Fibroblast of lung (primary cell): ENCODE measurements around the gene CA14. TPM values are rescaled to one million over a fixed set of nuclear protein-coding genes. Genes with fewer than 3 reads are reported as not detected.

Experiments used
- DNase-seq, 2 donors: peaks; one replicate each; pipeline versions ENCODE4 v3.0.0 to v3.0.0-alpha.2; 2010; ENCODE audit warnings: low read depth in 2 of 2
- H2AFZ ChIP-seq: 2 replicates; pipeline ENCODE4 v1.5.1; 2012; ENCODE audit warnings: low read length, control low read depth, inconsistent platforms
- H3K27ac ChIP-seq: 2 replicates; pipeline ENCODE4 v1.5.1; 2011; ENCODE audit warnings: low read length, control low read depth; ENCODE audit not compliant: insufficient read depth
- H3K27me3 ChIP-seq: 2 replicates; pipeline ENCODE4 v1.5.1; 2011; ENCODE audit warnings: mild to moderate bottlenecking, low read length; ENCODE audit not compliant: control insufficient read depth, insufficient read depth
- H3K36me3 ChIP-seq: 2 replicates; pipeline ENCODE4 v1.5.1; 2011; ENCODE audit warnings: low read length; ENCODE audit not compliant: control insufficient read depth, insufficient read depth
- H3K4me1 ChIP-seq: 2 replicates; pipeline ENCODE4 v1.5.1; 2011; ENCODE audit warnings: low read length; ENCODE audit not compliant: control insufficient read depth, insufficient read depth; ENCODE audit errors: extremely low read depth
- H3K4me2 ChIP-seq: 2 replicates; pipeline ENCODE4 v1.5.1; 2011; ENCODE audit warnings: low read length, control low read depth; ENCODE audit not compliant: insufficient read depth; ENCODE audit errors: extremely low read depth
- H3K4me3 ChIP-seq, 4 experiments: fragments of 200-600 bp in 1 of 4; sonication (generic) in 1 of 4; replicated peaks in 1 of 4; 2 replicates each; pipeline ENCODE4 v1.5.1; 2011 to 2016; ENCODE audit warnings: low read length in 4 of 4, low read depth in 3 of 4, mild to moderate bottlenecking in 3 of 4, control low read depth in 2 of 4, inconsistent platforms in 1 of 4, mixed read lengths in 1 of 4; ENCODE audit not compliant: insufficient read depth in 1 of 4; ENCODE audit errors: control extremely low read depth in 1 of 4
- H3K79me2 ChIP-seq: 2 replicates; pipeline ENCODE4 v1.5.1; 2012; ENCODE audit warnings: mild to moderate bottlenecking, low read length, inconsistent platforms; ENCODE audit not compliant: control insufficient read depth, insufficient read depth
- H3K9ac ChIP-seq: 2 replicates; pipeline ENCODE4 v1.5.1; 2011; ENCODE audit warnings: mild to moderate bottlenecking, low read length, control low read depth; ENCODE audit not compliant: insufficient read depth
- H3K9me3 ChIP-seq: 2 replicates; pipeline ENCODE4 v1.5.1; 2012; ENCODE audit warnings: low read depth, low read length; ENCODE audit not compliant: control insufficient read depth, insufficient read depth
- H4K20me1 ChIP-seq: 2 replicates; pipeline ENCODE4 v1.5.1; 2011; ENCODE audit warnings: low read length; ENCODE audit not compliant: control insufficient read depth, insufficient read depth; ENCODE audit errors: extremely low read depth
- EZH2 ChIP-seq: IDR thresholded peaks from 2 replicates; pipeline ENCODE4 v1.5.1; 2012; ENCODE audit warnings: low read length, control low read depth, mild to moderate bottlenecking; ENCODE audit errors: missing control alignments
- polyA plus RNA-seq, 2 donors: library from polyadenylated mRNA; depleted of rRNA in 1 of 2; stranded (reverse) in 1 of 2; unstranded in 1 of 2; fragments of >200 nt; gene quantifications; 2 replicates each; pipeline ENCODE4 v1.2.1, GENCODE V29; 2011 to 2012; ENCODE audit warnings: missing spikeins in 1 of 2
- total RNA-seq: library from RNA; depleted of rRNA; stranded (reverse); fragments of >200 nt; gene quantifications from 2 replicates; pipeline ENCODE4 v1.2.1, GENCODE V29; 2014
- TF ChIP-seq, protein P1 (sequence below), 2 donors: IDR thresholded peaks in 1 of 2; conservative IDR thresholded peaks in 1 of 2; 1 replicate in 1 of 2; 2 replicates in 1 of 2; pipeline ENCODE4 v1.5.1; 2011 to 2012; ENCODE audit warnings: low read length in 2 of 2, control low read depth in 1 of 2, inconsistent platforms in 1 of 2, low read depth in 1 of 2, mild to moderate bottlenecking in 1 of 2

CA14 gene
- total and polyA plus RNA-seq, 2 donors (not counting 1 experiment from before 2014, with no cell fraction given), result 0.08 TPM; not detected in 1

DNA sequence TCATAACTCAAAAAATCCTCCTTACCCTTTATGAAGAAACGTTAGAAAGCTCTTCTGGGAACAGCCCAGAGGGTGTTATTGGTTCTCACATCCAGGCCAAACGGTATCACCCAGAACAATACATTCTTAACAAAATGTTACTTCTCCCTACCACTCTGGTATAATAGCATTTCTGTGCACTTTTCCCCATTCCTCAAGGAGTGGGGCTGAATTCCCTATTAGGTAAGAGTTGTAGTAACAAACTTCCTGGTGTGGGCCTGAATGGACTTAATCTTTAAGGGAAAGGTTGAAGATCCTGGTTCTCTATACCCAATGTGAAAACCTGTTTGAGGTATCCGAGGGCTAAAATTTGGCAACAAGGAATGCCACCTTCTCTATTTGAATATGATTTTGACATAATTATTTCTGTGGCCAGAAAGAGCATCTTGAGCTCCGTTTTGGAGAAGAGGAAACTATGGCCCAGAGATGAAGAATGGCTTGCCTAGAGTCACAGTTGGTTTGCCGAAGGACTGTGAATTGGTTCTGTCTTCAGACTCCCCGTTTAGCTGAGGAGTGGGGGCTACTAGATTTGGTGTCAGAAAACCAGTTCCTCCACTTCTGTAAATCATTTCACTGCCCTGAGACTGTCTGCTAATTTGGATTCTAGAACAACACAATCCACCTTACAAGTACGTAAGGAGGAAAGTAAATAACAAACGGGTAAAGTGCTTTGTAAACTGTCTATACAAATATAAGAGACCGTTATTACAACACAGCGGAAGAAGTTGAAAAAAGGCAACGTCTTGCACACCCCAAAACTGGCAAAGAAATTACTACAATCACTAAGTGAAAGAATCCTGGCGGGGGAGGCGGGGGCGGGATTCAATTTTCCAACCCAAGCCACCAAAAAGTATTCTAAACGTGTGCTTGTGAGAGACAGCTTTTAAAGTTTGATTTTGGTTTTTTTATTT is 23.9 kb upstream of the CA14 start:
- Histone ChIP-seq H3K4me1 (peaks cover 2% of the 10 kb centered on the region), H4K20me1 (no peaks in the 10 kb centered on the region), H3K9ac (no peak overlapping the region), H3K4me3 (peak overlapping the region; percentile 67 to 99 (median 90)), H2AFZ (peak overlapping the region; percentile 0), H3K79me2 (peaks cover 46% of the 10 kb centered on the region), H3K9me3 (no peaks in the 10 kb centered on the region), H3K36me3 (no peaks in the 10 kb centered on the region), H3K27ac (peak overlapping the region; percentile 94), H3K4me2 (peak overlapping the region; percentile 36), H3K27me3 (no peaks in the 10 kb centered on the region)
- TF ChIP-seq, protein P1, sequence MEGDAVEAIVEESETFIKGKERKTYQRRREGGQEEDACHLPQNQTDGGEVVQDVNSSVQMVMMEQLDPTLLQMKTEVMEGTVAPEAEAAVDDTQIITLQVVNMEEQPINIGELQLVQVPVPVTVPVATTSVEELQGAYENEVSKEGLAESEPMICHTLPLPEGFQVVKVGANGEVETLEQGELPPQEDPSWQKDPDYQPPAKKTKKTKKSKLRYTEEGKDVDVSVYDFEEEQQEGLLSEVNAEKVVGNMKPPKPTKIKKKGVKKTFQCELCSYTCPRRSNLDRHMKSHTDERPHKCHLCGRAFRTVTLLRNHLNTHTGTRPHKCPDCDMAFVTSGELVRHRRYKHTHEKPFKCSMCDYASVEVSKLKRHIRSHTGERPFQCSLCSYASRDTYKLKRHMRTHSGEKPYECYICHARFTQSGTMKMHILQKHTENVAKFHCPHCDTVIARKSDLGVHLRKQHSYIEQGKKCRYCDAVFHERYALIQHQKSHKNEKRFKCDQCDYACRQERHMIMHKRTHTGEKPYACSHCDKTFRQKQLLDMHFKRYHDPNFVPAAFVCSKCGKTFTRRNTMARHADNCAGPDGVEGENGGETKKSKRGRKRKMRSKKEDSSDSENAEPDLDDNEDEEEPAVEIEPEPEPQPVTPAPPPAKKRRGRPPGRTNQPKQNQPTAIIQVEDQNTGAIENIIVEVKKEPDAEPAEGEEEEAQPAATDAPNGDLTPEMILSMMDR (conservative IDR thresholded peaks at IDR 0.05 in 1 of 2, IDR thresholded peaks at IDR 0.05 in 1 of 2; ENCODE audit: low read depth in 1 of 2, low read length in 2 of 2), result no peak
- TF ChIP-seq EZH2, result no peak
- peak; percentile 13 to 31 for DNase-seq

DNA sequence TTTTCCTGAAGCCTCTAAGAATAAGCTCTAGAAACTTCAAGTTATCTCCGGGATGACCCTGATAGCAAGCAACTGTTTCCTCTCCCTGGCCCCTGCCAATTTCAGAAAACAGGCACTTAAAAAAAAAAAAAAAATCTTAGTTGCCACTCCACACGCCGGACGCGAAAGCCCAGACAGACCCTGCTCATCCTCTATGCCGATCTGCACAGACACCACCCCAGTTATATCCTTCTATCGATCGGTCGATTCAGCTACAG is 23.3 kb upstream of the CA14 start:
- Histone ChIP-seq H3K9me3 (no peaks in the 10 kb centered on the region), H3K4me1 (peaks cover 2% of the 10 kb centered on the region), H3K4me2 (peak overlapping the region; percentile 36), H3K9ac (peak overlapping the region; percentile 87), H3K36me3 (no peaks in the 10 kb centered on the region), H3K27me3 (no peaks in the 10 kb centered on the region), H3K27ac (peak overlapping the region; percentile 94), H3K4me3 (peak overlapping the region; percentile 67 to 99 (median 90)), H4K20me1 (no peaks in the 10 kb centered on the region), H2AFZ (peak overlapping the region; percentile 94), H3K79me2 (peaks cover 46% of the 10 kb centered on the region)
- TF ChIP-seq EZH2, result no peak
- TF ChIP-seq, protein P1 (conservative IDR thresholded peaks at IDR 0.05 in 1 of 2, IDR thresholded peaks at IDR 0.05 in 1 of 2; ENCODE audit: low read depth in 1 of 2, low read length in 2 of 2), result no peak
- no peak for DNase-seq

DNA sequence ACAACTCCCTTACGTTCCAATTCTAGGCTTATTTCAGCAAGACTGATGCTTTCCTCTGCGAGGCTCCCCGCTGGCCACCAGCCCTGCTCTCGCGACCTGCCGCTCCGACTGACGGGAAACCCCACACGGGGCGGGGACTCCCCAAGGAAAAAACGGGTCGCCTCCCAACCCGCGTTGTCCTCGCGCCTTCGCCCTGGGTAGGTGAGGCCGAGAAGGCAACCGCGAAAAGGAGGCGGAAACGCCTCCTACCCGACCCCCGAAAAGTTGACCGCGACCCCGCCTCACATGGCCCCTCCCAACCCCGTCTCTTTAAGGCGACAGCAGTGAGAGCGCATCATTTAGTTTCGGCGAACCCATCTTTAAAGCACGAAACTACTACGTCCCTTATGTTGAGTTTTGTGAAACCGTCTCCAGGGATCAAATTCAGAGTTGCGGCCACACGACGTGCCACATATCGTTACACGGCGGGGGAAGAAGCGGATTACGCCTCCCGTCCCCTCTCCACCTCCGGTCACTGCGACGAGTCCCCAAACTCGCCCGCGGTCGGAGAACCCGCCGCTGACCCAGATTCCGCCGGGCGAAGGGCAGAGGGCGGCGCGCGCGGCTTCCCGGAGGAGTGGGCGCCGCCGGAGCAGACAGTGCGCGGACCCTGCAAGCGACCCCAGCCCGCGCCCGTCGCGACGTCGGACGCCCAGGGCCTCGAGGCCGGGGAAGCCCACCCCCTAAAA is 22.8 kb upstream of the CA14 start:
- peaks cover 2% of the 10 kb centered on the region for H3K4me1 ChIP-seq
- peak overlapping the region; percentile 67 to 99 (median 90) for H3K4me3 ChIP-seq
- no peaks in the 10 kb centered on the region for H3K27me3 ChIP-seq
- TF ChIP-seq, protein P1 (conservative IDR thresholded peaks at IDR 0.05 in 1 of 2, IDR thresholded peaks at IDR 0.05 in 1 of 2; ENCODE audit: low read depth in 1 of 2, low read length in 2 of 2), result no peak
- TF ChIP-seq EZH2, result no peak
- H4K20me1 ChIP-seq, result no peaks in the 10 kb centered on the region
- peak overlapping the region; percentile 94 for H3K27ac ChIP-seq
- peak overlapping the region; percentile 36 for H3K4me2 ChIP-seq
- H3K36me3 ChIP-seq, result no peaks in the 10 kb centered on the region
- peak overlapping the region; percentile 94 for H2AFZ ChIP-seq
- peak overlapping the region; percentile 87 for H3K9ac ChIP-seq
- peaks cover 46% of the 10 kb centered on the region for H3K79me2 ChIP-seq
- no peaks in the 10 kb centered on the region for H3K9me3 ChIP-seq
- DNase-seq, result peak; percentile 62 to 67
